Osteoblast (primary cell): Measurements from ENCODE around the gene MEIS3. TPM values are rescaled to one million over a fixed set of nuclear protein-coding genes. Genes with fewer than 3 reads are reported as not detected.
A peak's percentile ranks its signal among the peaks of the same experiment; 100 is the strongest.

Experiments
- DNase-seq: peaks from one replicate; pipeline ENCODE4 v3.0.0; 2011; ENCODE audit warnings: low spot score, mixed read lengths; ENCODE audit not compliant: insufficient read length; ENCODE audit errors: missing footprints
- H2AFZ ChIP-seq: 2 replicates; pipeline ENCODE4 v1.6.0; 2011; ENCODE audit warnings: mild to moderate bottlenecking, low read length
- H3K27ac ChIP-seq: 2 replicates; pipeline ENCODE4 v1.5.1; 2011; ENCODE audit warnings: mild to moderate bottlenecking, low read depth, low read length, moderate library complexity
- H3K27me3 ChIP-seq: 2 replicates; pipeline ENCODE4 v1.6.0; 2012; ENCODE audit warnings: mild to moderate bottlenecking, control low read depth, inconsistent platforms, low read length, moderate library complexity; ENCODE audit not compliant: insufficient read depth
- H3K36me3 ChIP-seq: 2 replicates; pipeline ENCODE4 v1.5.1; 2011; ENCODE audit warnings: mild to moderate bottlenecking, low read length, control low read depth, moderate library complexity; ENCODE audit not compliant: insufficient read depth
- H3K4me1 ChIP-seq: 2 replicates; pipeline ENCODE4 v1.5.1; 2011; ENCODE audit warnings: mild to moderate bottlenecking, low read length, control low read depth, moderate library complexity; ENCODE audit not compliant: insufficient read depth
- H3K4me2 ChIP-seq: 2 replicates; pipeline ENCODE4 v1.6.0; 2011; ENCODE audit warnings: mild to moderate bottlenecking, low read length; ENCODE audit not compliant: insufficient read depth
- H3K4me3 ChIP-seq: fragments of 200-600 bp; sonication (generic); 3 replicates; pipeline ENCODE4 v1.5.1; 2012; ENCODE audit warnings: mild to moderate bottlenecking, low read length, inconsistent platforms; ENCODE audit not compliant: insufficient read depth
- H3K79me2 ChIP-seq: 2 replicates; pipeline ENCODE4 v1.6.0; 2012; ENCODE audit warnings: mild to moderate bottlenecking, low read length, control low read depth, inconsistent platforms; ENCODE audit not compliant: insufficient read depth
- H3K9me3 ChIP-seq: 2 replicates; pipeline ENCODE4 v1.5.1; 2011; ENCODE audit warnings: low read depth, low read length, control low read depth
- H4K20me1 ChIP-seq: 2 replicates; pipeline ENCODE4 v1.6.0; 2012; ENCODE audit warnings: mild to moderate bottlenecking, low read length, control low read depth; ENCODE audit not compliant: insufficient read depth
- total RNA-seq: library from RNA; depleted of rRNA; stranded (reverse); fragments of >200 nt; gene quantifications from 2 replicates; pipeline ENCODE4 v1.2.3, GENCODE V29; 2012
- TF ChIP-seq, protein P1 (sequence below): IDR thresholded peaks from 2 replicates; pipeline ENCODE4 v1.5.1; 2011; ENCODE audit warnings: mild to moderate bottlenecking, low read depth, low read length, moderate library complexity; ENCODE audit errors: extremely low read depth

Gene MEIS3
- 8.3 and 19.7 TPM in 2 replicates for total RNA-seq

DNA sequence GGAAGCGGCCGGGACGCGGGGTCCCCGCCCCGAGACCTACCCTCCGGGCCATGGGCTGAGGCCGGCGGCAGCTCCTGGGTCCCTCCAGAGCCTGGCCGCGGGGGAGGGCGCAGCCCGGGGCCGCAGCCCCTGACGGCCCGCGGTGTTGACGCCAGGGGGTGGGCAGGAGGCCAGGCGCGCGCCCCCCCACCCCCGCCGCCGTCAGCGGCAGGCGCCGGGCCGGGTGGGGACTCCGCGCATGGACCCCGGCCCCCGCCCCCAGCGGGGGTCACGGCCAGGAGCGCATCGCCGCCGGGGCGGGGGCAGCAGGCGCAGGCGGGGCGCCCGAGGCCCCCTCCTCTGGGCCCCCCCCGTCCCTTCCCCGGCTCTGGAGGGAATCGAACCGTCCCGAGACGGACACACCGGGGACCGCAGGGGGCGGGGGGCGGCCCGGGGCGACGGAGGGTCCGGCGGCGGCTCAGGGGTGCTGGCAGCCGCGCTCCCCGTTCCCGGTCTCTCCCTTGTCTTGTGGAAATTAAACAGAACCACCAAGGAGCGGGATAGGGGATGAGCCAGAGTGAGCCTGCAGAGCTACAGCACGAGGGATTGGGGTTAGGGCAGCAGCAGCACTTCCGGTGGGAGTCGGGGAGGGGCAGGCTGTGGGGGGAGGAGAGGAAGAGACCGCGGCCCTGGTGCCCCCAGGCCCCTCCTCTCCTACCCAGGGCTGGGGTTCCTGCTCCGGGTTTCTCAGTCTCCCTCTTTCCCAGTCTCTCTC lies at the start of gene MEIS3:
Gene MEIS3, minus strand, starts transcription at position 498 of the 754 bp plus-strand sequence. Its CDS starts 446 bp downstream, at position 52.
- TF ChIP-seq, protein P1, sequence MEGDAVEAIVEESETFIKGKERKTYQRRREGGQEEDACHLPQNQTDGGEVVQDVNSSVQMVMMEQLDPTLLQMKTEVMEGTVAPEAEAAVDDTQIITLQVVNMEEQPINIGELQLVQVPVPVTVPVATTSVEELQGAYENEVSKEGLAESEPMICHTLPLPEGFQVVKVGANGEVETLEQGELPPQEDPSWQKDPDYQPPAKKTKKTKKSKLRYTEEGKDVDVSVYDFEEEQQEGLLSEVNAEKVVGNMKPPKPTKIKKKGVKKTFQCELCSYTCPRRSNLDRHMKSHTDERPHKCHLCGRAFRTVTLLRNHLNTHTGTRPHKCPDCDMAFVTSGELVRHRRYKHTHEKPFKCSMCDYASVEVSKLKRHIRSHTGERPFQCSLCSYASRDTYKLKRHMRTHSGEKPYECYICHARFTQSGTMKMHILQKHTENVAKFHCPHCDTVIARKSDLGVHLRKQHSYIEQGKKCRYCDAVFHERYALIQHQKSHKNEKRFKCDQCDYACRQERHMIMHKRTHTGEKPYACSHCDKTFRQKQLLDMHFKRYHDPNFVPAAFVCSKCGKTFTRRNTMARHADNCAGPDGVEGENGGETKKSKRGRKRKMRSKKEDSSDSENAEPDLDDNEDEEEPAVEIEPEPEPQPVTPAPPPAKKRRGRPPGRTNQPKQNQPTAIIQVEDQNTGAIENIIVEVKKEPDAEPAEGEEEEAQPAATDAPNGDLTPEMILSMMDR, result no peak
- H3K27me3 ChIP-seq, result peaks cover 66% of the 10 kb centered on the region
- no peak within 1 kb of the TSS for H3K27ac ChIP-seq
- no peaks in the 10 kb centered on the region for H3K79me2 ChIP-seq
- peak within 1 kb of the TSS; percentile 28 for H3K4me3 ChIP-seq
- DNase-seq, result peak; percentile 87
- no peak within 1 kb of the TSS for H2AFZ ChIP-seq
- H3K9me3 ChIP-seq, result no peaks in the 10 kb centered on the region
- H3K36me3 ChIP-seq, result no peaks in the 10 kb centered on the region
- H4K20me1 ChIP-seq, result no peaks in the 10 kb centered on the region
- peaks cover 4% of the 10 kb centered on the region for H3K4me1 ChIP-seq
- no peak within 1 kb of the TSS for H3K4me2 ChIP-seq

DNA sequence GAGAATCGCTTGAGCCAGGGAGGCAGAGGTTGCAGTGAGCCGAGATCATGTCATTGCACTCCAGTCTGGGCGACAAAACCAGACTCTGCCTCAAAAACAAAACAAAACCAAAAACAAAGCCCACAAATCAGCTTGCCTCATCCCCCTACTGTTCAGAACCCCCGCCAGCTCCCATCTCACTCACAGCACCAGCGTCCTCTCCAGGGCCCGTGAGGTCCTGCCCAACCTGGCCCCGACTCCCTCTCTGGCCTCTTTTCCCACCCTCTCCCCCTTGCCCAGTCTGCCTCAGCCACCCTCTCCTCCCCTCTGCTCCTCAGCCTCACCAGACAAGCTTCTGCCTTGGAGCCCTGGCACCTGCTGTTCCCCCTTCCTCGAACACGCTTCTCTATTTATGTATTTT lies 48.6 kb upstream of the MEIS3 start:
- DNase-seq, result no peak
- Histone ChIP-seq H3K4me3 (no peak overlapping the region), H3K36me3 (no peaks in the 10 kb centered on the region), H3K27me3 (peaks cover 59% of the 10 kb centered on the region), H4K20me1 (peaks cover 4% of the 10 kb centered on the region), H3K9me3 (no peaks in the 10 kb centered on the region), H3K27ac (no peak overlapping the region), H2AFZ (no peak overlapping the region), H3K4me2 (no peak overlapping the region), H3K79me2 (no peaks in the 10 kb centered on the region), H3K4me1 (peaks cover 4% of the 10 kb centered on the region)
- TF ChIP-seq, protein P1, result no peak

DNA sequence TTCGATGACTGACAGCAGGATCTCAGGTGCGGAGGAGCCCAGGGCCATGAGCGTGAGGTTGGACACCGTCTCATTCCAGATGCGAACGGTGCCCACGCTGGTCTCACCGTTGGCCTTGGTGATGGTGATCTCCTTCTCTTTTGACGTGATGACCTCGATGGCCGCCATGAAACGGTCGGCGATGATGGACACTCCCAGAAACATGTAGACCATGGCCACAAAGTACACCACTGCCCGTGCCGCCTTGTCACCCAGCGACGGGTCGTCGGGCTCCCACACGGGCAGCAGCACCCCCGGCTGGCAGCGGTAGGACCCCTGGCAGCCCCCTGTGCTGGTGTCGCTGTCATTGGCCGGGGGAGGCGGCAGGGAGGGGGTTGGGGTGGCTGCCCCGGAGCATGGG lies 46.6 kb upstream of the MEIS3 start:
- H4K20me1 ChIP-seq, result peaks cover 4% of the 10 kb centered on the region
- no peak overlapping the region for H3K27ac ChIP-seq
- no peaks in the 10 kb centered on the region for H3K4me1 ChIP-seq
- peaks cover 54% of the 10 kb centered on the region for H3K27me3 ChIP-seq
- no peak overlapping the region for H3K4me3 ChIP-seq
- TF ChIP-seq, protein P1, result no peak
- no peaks in the 10 kb centered on the region for H3K79me2 ChIP-seq
- H3K9me3 ChIP-seq, result no peaks in the 10 kb centered on the region
- H3K36me3 ChIP-seq, result no peaks in the 10 kb centered on the region
- H2AFZ ChIP-seq, result no peak overlapping the region
- H3K4me2 ChIP-seq, result no peak overlapping the region
- no peak for DNase-seq

DNA sequence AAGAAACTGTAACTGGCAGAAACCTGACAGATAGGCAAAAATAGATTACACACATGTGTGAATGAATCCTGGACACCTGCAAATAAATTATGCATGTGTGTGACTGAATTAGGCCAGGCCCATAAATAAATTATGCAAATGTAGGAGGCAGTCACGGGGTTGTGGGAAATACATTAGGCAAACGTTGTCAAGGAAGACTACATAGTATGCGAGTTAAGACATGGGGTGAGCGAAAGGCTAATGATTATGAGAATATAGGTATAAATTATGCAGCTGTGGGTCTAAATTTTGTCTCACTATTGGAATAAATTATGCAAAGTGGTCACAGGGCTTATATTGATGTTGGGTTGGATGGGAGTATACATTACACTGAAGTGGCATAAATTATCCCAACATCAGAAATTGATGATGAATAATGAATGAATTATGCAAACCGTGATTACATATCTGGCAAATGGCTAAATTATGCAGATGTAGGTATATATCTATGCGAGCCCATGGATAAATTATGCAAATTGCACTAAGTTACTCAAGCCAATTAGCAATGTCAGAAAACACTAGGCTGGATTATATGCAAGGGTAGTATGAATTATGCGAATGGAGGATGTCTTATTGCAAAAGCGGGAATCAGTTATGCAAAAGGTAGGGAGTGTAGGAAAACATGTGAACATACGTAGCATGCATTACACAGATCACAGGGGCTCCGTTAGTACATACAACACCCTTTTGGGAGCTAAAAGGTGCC lies 45.5 kb upstream of the MEIS3 start:
- Histone ChIP-seq H3K9me3 (no peaks in the 10 kb centered on the region), H4K20me1 (peaks cover 6% of the 10 kb centered on the region), H3K4me2 (no peak overlapping the region), H3K4me3 (no peak overlapping the region), H3K36me3 (no peaks in the 10 kb centered on the region), H2AFZ (no peak overlapping the region), H3K4me1 (no peaks in the 10 kb centered on the region), H3K27ac (no peak overlapping the region), H3K79me2 (no peaks in the 10 kb centered on the region), H3K27me3 (peaks cover 47% of the 10 kb centered on the region)
- no peak for DNase-seq
- TF ChIP-seq, protein P1, result no peak
